Myometrial cell (primary cell): Measurements from ENCODE around the gene SLC47A1. TPM values are rescaled to one million over a fixed set of nuclear protein-coding genes. Genes with fewer than 3 reads are reported as not detected.

Source experiments
- total RNA-seq: library from RNA; depleted of rRNA; stranded (reverse); fragments of >200 nt; gene quantifications from 2 replicates; pipeline ENCODE4 v1.2.3, GENCODE V29; 2015

Gene SLC47A1
- total RNA-seq: 0.86 and 4.4 TPM in 2 replicates

DNA sequence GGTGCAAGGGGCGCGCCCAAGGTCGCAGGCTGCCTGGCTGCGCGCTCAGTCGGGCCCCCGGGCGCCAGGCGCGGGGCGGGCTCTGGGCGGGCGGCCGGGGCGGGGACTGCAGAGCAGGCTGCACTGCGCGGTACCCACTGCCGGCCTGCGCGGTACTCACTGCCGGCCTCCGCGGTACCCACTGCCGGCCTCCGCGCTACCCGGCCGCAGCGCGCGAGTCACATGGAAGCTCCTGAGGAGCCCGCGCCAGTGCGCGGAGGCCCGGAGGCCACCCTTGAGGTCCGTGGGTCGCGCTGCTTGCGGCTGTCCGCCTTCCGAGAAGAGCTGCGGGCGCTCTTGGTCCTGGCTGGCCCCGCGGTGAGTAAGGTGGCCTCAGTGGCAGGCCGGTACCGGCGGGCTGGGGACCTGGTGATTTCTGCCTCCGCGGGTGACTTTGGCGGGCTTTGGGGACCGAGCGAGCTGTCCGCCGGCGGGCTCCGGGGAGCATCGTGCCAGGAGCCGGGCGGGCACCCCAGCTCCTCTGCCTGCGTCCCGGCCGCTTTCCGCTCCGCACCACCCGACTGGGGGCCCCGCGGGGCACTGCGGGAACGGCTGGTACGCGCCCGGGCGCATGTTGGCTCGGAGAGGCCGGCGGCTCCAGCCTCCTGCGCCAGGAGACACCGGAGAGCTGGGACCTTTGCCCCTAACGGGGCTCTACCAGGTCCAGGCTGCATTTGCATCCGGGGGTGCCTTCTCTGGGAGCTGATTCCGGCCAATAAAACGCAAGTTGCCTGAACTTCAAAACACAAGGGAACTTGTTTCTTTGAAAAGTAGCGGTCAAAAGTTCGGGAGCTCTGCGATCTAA is at the start of gene SLC47A1:
SLC47A1 (plus strand) TSS at position 137 of the 844 bp plus-strand sequence; CDS start at position 223, 86 bp downstream.

Other genes starting within 250 kb of the SLC47A1 start
- 45.8 and 49.8 TPM in 2 replicates for gene B9D1, start 171.1 kb upstream of the SLC47A1 start, total RNA-seq
- 15.8 and 41.5 TPM in 2 replicates for gene MAPK7, start 155.4 kb upstream of the SLC47A1 start, total RNA-seq
- gene MFAP4, start 146.7 kb upstream of the SLC47A1 start, total RNA-seq: 73.0 and 114 TPM in 2 replicates
- 3.0 and 4.3 TPM in 2 replicates for gene RNF112, start 122.6 kb upstream of the SLC47A1 start, total RNA-seq
- 15.0 and 17.4 TPM in 2 replicates for gene ALDH3A2, start 114.9 kb downstream of the SLC47A1 start, total RNA-seq
- gene SLC47A2, start 182.7 kb downstream of the SLC47A1 start, total RNA-seq: not detected in 2 replicates
- not detected in 2 replicates for gene ALDH3A1, start 214.4 kb downstream of the SLC47A1 start, total RNA-seq